IMR-90 (cell line): ENCODE results near the gene FMO2. TPM values are rescaled to one million over a fixed set of nuclear protein-coding genes. Genes with fewer than 3 reads are reported as not detected.

Source experiments
- ATAC-seq: fragments of 200-7000 bp; cut with Tn5 transposase; 2 replicates; pipeline ENCODE4 v1.9.1; 2020; ENCODE audit warnings: low read depth, mild to moderate bottlenecking, moderate library complexity
- BruUV-seq: library from RNA; stranded (reverse); fragments of 400-500 nt; replicated peaks from 2 replicates; lab custom pipeline; 2021; lab: Mats Ljungman, UMichigan
- CTCF ChIA-PET: fragments of 300-600 bp; formaldehyde crosslinking; extraction: SDS; loops from one replicate; lab custom pipeline; 2021; ENCODE audit warnings: antibody characterized with exemption; lab: Yijun Ruan, JAX
- POLR2A ChIA-PET: fragments of 300-600 bp; sonication (Branson Sonifier 250); formaldehyde crosslinking; loops from one replicate; lab custom pipeline; 2022; ENCODE audit warnings: antibody characterized with exemption; ENCODE audit not compliant: unreplicated experiment; lab: Charles Lee
- DNase-seq: peaks from one replicate; pipeline ENCODE4 v3.0.0; 2013
- H2AFZ ChIP-seq: replicated peaks from 2 replicates; pipeline ENCODE3; 2013; ENCODE audit warnings: low read length, mild to moderate bottlenecking; ENCODE audit not compliant: poor library complexity
- H2AK5ac ChIP-seq: 2 replicates; pipeline ENCODE4 v1.6.1; 2013; ENCODE audit warnings: low read depth, low read length, inconsistent platforms
- H2AK9ac ChIP-seq: replicated peaks from 2 replicates; pipeline ENCODE3; 2013; ENCODE audit warnings: mild to moderate bottlenecking, low read depth, low read length, moderate library complexity; ENCODE audit not compliant: poor library complexity
- H2BK120ac ChIP-seq: 2 replicates; pipeline ENCODE4 v1.6.1; 2013; ENCODE audit warnings: low read depth, low read length, inconsistent platforms
- H2BK15ac ChIP-seq: 3 replicates; pipeline ENCODE4 v1.6.1; 2013; ENCODE audit warnings: low read depth, low read length, inconsistent platforms
- H2BK20ac ChIP-seq: 2 replicates; pipeline ENCODE4 v1.6.1; 2013; ENCODE audit warnings: low read depth, mild to moderate bottlenecking, inconsistent platforms, low read length, moderate library complexity
- H2BK5ac ChIP-seq: 2 replicates; pipeline ENCODE4 v1.6.1; 2013; ENCODE audit warnings: mild to moderate bottlenecking, low read depth, low read length, inconsistent platforms; ENCODE audit not compliant: poor library complexity, severe bottlenecking
- H3K14ac ChIP-seq: replicated peaks from 2 replicates; pipeline ENCODE4 v1.6.1; 2013; ENCODE audit warnings: low read depth, low read length, inconsistent platforms
- H3K18ac ChIP-seq: 2 replicates; pipeline ENCODE4 v1.6.1; 2013; ENCODE audit warnings: low read depth, low read length, control low read depth
- H3K23ac ChIP-seq: 2 replicates; pipeline ENCODE4 v1.6.1; 2013; ENCODE audit warnings: low read depth, low read length, inconsistent platforms
- H3K27ac ChIP-seq: 2 replicates; pipeline ENCODE4 v1.5.1; 2013; ENCODE audit warnings: mild to moderate bottlenecking, control low read depth, low read length; ENCODE audit not compliant: insufficient read depth
- H3K27me3 ChIP-seq: 2 replicates; pipeline ENCODE4 v1.6.1; 2013; ENCODE audit warnings: low read length; ENCODE audit not compliant: control insufficient read depth, insufficient read depth
- H3K36me3 ChIP-seq: 2 replicates; pipeline ENCODE4 v1.6.1; 2013; ENCODE audit warnings: low read length, mixed read lengths; ENCODE audit not compliant: control insufficient read depth, insufficient read depth
- H3K4ac ChIP-seq: 2 replicates; pipeline ENCODE4 v1.6.1; 2013; ENCODE audit warnings: low read depth, low read length, inconsistent platforms
- H3K4me1 ChIP-seq: 2 replicates; pipeline ENCODE4 v1.6.1; 2013; ENCODE audit warnings: low read length, mixed read lengths; ENCODE audit not compliant: control insufficient read depth, insufficient read depth
- H3K4me2 ChIP-seq: 2 replicates; pipeline ENCODE4 v1.6.1; 2013; ENCODE audit warnings: low read depth, mild to moderate bottlenecking, control low read depth, low read length, moderate library complexity
- H3K4me3 ChIP-seq: 2 replicates; pipeline ENCODE4 v1.5.1; 2013; ENCODE audit warnings: low read depth, mild to moderate bottlenecking, control low read depth, low read length, moderate library complexity; ENCODE audit not compliant: insufficient read depth
- H3K56ac ChIP-seq: 2 replicates; pipeline ENCODE4 v1.6.1; 2013; ENCODE audit warnings: low read length, inconsistent platforms; ENCODE audit not compliant: insufficient read depth; ENCODE audit errors: extremely low read depth
- H3K79me1 ChIP-seq, 2 experiments: 2 replicates each; pipeline ENCODE4 v1.6.1; 2013; ENCODE audit warnings: low read length in 2 of 2, inconsistent platforms in 1 of 2, low read depth in 1 of 2
- H3K9ac ChIP-seq: 2 replicates; pipeline ENCODE4 v1.6.1; 2013; ENCODE audit warnings: low read depth, low read length, control low read depth
- H3K9me1 ChIP-seq: 2 replicates; pipeline ENCODE4 v1.6.1; 2013; ENCODE audit warnings: low read length, inconsistent platforms; ENCODE audit not compliant: insufficient read depth
- H3K9me3 ChIP-seq: 2 replicates; pipeline ENCODE4 v1.6.1; 2013; ENCODE audit warnings: low read length; ENCODE audit not compliant: control insufficient read depth, insufficient read depth
- H4K20me1 ChIP-seq: 2 replicates; pipeline ENCODE4 v1.6.1; 2013; ENCODE audit warnings: low read length, inconsistent platforms; ENCODE audit not compliant: insufficient read depth
- H4K5ac ChIP-seq: 2 replicates; pipeline ENCODE4 v1.6.1; 2013; ENCODE audit warnings: mild to moderate bottlenecking, low read depth, low read length, control low read depth
- H4K8ac ChIP-seq, 2 experiments: 2 replicates each; pipeline ENCODE4 v1.6.1; 2013; ENCODE audit warnings: low read depth in 2 of 2, low read length in 2 of 2, control low read depth in 1 of 2, inconsistent platforms in 1 of 2
- H4K91ac ChIP-seq: 2 replicates; pipeline ENCODE4 v1.6.1; 2013; ENCODE audit warnings: low read depth, low read length, inconsistent platforms; ENCODE audit not compliant: insufficient read depth
- SMC3 ChIP-seq: fragments of 150-350 bp; IDR thresholded peaks from 2 replicates; pipeline ENCODE4 v1.6.1; 2016; ENCODE audit warnings: low read depth, mild to moderate bottlenecking, antibody characterized with exemption, low read length, moderate library complexity
- WGBS, 2 experiments: methylation state at CpG; one replicate each; pipeline versions ENCODE4 v1.1.5 to v1.1.7; 2013; ENCODE audit warnings: missing lambda C conversion rate in 2 of 2; ENCODE audit not compliant: insufficient read length in 1 of 2; ENCODE audit errors: extremely low coverage in 2 of 2; 5-methylcytosine and 5-hydroxymethylcytosine counted together
- dilution Hi-C: fragments of 300-500 bp; cut with HindIII; formaldehyde crosslinking; loops from one replicate; pipeline ENCODE4 v1.14.3; 2018; ENCODE audit warnings: low sequenced_read_pairs; ENCODE audit not compliant: unreplicated experiment
- in situ Hi-C: fragments of 300-500 bp; cut with MboI; formaldehyde crosslinking; loops from 3 replicates; pipeline ENCODE4 v1.14.3; 2019; ENCODE audit warnings: low sequenced_read_pairs, inconsistent platforms, mixed read lengths
- intact Hi-C: fragments of 100-400 bp; cut with micrococcal nuclease; formaldehyde crosslinking; loops from 2 replicates; pipeline ENCODE4 v1.10.0; 2022
- polyA plus RNA-seq, 3 experiments: library from polyadenylated mRNA; depleted of rRNA; stranded (reverse); fragments of >200 nt; gene quantifications; 2 replicates each; pipeline ENCODE4 v1.2.3, GENCODE V29; 2012; ENCODE audit warnings: low replicate concordance in 1 of 3
- total RNA-seq: library from RNA; depleted of rRNA; stranded (reverse); fragments of >200 nt; gene quantifications from 2 replicates; pipeline ENCODE4 v1.2.3, GENCODE V29; 2012

FMO2 gene
- total and polyA plus RNA-seq, 2 of the 4 experiments (the other 2 are of a cell fraction) = under 0.01 to 0.05 TPM

DNA sequence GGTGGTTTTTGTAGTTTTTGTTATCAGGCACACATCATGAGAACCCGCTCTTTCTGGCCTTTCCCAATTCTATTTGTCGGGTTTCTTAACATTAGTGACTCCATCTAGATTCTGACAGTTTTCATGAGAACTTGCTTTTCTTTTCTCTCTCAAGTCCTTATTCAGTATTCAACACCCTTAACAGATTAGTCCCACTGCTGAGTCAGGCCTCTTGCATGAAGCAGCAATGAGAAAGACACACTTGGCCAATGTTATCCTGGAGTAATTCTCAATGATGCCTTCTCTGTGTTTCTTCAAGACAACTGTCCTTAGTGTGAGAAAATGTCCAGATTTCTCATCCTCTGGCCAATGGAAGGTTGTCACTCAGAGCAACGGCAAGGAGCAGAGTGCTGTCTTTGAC is 11.3 kb downstream of the FMO2 start:
- Histone ChIP-seq H3K4me2 (no peak overlapping the region), H3K18ac (no peak overlapping the region), H4K8ac (no peak overlapping the region), H3K27ac (no peak overlapping the region), H3K4me1 (no peaks in the 10 kb centered on the region), H2BK5ac (no peak overlapping the region), H3K4me3 (no peak overlapping the region), H2AFZ (no peak overlapping the region), H2BK120ac (no peak overlapping the region), H3K9me1 (no peaks in the 10 kb centered on the region), H4K20me1 (no peaks in the 10 kb centered on the region), H3K79me1 (no peaks in the 10 kb centered on the region), H3K27me3 (no peaks in the 10 kb centered on the region), H2AK5ac (no peak overlapping the region), H3K56ac (no peak overlapping the region), H4K5ac (no peak overlapping the region), H2BK15ac (no peak overlapping the region), H3K4ac (no peak overlapping the region), H3K9me3 (no peaks in the 10 kb centered on the region), H2AK9ac (no peak overlapping the region), H3K36me3 (no peaks in the 10 kb centered on the region), H3K23ac (no peak overlapping the region), H3K14ac (no peak overlapping the region), H4K91ac (no peak overlapping the region), H2BK20ac (no peak overlapping the region), H3K9ac (no peak overlapping the region)
- dilution Hi-C loops (no loop called here), in situ Hi-C loops (no loop called here), intact Hi-C loops (no loop called here)
- ATAC-seq = no peak
- WGBS, 2 experiments = no CpG with 5 or more reads among the region's 3 CpGs
- no peak for DNase-seq
- POLR2A ChIA-PET = no interaction called here
- CTCF ChIA-PET = no interaction called here
- no TSS peak for BruUV-seq
- no peak for TF ChIP-seq SMC3
